GM19238 (cell line): Measurements from ENCODE around the gene SERTAD2.

Experiments used
- DNase-seq: peaks from one replicate; pipeline ENCODE4 v3.0.0; 2011; ENCODE audit warnings: low spot score; ENCODE audit not compliant: insufficient read length

The SERTAD2 gene

GRCh38 chr2:64629875-64630274, 23.8 kb downstream of the SERTAD2 start:
- no peak for DNase-seq

DNA sequence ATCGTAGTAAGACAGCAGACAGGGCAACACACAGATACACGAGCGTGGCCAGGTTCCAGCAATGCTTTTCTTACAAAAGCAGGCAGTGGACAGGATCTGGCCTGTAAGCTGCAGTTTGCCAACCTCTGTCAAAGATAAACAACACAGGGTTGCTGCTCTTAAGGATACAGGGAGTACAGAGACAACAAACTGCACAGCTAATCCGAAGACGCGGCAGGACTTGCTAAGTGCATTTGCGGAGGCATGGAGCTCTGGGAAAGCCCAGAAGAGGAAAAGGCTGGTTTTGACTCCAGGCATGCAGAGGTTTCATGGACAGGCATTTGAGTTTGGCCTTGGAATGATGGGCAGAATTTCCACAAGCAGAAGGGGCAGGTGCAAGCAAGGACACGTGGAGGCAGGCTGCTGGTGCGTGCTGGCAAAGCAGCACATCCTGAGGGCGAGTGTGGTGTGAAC, 24.4 kb downstream of the SERTAD2 start:
- no peak for DNase-seq

DNA sequence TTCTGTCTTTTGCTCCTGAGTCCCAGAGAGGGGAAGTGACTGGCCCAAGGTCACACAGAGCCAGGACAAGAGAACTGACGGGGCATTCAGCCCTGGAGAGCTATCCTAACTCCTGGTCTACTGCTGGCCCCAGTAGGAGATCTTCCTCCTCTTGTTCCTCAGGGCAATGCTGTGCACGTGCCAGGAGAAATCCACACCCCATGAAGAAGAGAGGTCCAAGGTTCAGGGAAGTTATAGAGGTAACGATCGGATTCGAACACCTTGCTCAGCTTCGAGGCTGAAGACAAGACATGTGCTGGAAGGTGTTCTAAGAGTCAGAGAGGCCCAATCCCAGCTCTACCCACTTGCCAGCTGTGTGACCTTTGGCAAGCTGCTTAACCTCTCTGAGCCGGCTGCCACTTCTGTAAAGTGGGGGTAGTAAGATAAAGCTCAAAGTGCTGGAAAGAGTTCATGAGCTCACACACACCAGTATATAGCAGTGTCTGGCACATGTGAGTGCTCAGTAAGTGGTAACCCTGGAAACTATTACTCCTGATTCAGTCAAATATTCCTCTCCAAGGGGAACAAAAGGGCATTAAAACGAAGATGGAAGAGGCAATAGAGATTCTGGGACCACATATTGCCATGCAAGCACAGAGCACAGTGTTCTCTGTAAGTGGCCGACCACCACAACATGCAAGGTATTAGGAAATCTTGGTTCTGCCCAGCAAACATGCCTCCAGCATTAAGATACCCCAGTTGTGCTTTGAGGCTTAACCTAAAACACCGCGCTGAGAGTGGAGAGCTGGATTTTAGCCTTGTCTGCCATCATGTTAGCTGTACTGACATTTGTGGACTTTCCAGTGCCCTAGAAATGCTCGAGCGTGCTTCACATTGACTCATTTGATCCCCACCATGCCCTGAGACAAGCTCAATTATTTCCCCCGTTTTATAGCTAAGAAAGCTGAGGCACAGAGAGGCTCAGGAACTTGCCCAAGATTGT, 25.6 kb downstream of the SERTAD2 start:
- DNase-seq, result no peak

DNA sequence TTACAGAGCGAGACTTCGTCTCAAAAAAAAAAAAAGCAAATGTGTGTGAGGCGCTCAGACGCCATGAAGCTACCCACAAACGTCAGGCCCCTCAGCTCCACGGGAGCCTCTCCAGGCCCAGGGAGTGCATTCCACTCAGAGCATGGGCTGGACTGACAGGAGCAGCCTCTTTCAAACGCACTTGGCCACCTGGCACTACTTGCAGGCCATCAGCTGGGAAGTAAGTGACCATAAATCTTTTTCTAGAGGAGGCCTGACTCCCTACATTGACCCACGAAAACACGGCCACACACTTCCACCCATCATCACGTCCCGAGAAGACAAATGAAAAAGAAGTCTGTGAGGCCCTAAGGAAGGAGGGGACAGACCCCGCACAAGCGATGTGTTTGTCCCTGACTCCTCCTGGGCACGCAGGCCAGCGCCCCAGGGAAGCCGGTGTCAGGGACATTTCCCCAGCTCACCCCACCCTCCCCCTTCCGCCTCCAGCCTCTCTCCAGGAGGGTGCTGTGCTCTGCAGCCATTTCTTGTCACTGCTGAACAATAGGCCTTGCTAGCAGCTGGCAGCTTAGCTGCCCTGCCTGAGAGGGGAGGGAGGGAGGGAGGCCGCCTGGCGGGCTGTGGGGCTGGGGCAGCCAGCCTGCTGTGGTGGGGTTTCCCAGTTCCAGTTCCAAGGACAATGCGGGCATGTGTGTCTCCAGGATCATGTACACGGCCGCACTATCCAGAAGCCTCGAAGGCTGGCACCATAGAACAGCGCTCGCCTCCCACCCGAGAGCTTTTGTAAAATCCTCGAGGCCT, 26.6 kb downstream of the SERTAD2 start:
- DNase-seq, result no peak

GRCh38 chr2:64626146-64626809, 27.4 kb downstream of the SERTAD2 start:
- no peak for DNase-seq

DNA sequence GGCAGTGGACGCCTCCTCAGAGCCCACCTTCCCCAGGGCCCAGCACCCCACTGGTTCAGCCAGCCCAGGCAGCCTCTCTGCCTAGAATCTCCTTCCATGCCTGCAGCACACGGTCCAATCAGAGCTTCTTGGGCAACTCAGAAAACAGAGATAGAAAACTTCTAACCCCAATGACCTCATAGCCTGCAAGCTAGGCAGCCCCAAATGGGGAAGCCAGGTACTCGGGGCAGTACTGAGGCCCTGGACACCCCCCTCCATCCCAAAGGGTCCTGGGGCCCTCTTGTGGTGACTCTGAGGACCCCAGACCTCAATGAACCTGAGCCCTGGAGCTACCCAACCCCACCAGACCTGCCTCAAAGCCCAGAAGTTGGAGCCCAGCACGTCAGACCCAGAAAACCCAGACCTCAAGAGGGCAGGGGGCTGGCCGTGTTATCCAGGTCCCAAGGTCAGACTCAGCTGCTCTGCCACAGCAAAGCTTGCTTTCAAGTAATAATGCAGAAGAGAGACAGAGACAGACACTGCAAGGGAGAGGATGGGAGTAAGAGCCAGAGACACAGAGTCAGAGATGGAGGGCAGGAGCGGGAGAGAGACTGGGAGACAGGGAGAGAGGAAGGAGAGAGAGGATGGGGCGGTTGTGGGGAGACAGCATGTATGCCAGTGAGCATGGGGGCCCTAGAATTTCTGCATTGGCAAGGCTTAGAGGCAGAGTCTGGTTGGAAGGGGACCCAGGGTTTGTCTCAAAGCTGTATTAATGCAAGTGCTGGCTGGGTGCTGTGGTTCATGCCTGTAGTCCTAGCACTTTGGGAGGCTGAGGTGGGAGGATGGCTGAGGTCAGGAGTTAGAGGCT, 28.2 kb downstream of the SERTAD2 start:
- DNase-seq, result no peak

- DNase-seq, result no peak
Measured at GRCh38 chr2:64624862-64625261, 28.9 kb downstream of the SERTAD2 start.

- DNase-seq, result no peak
Measured at GRCh38 chr2:64624108-64624610, 29.6 kb downstream of the SERTAD2 start.

- DNase-seq, result no peak
Measured at GRCh38 chr2:64623242-64623850, 30.4 kb downstream of the SERTAD2 start.

GRCh38 chr2:64622443-64623241, 31.1 kb downstream of the SERTAD2 start:
- DNase-seq, result no peak

- DNase-seq, result no peak
Measured at GRCh38 chr2:64620661-64621060, 33.1 kb downstream of the SERTAD2 start.

DNA sequence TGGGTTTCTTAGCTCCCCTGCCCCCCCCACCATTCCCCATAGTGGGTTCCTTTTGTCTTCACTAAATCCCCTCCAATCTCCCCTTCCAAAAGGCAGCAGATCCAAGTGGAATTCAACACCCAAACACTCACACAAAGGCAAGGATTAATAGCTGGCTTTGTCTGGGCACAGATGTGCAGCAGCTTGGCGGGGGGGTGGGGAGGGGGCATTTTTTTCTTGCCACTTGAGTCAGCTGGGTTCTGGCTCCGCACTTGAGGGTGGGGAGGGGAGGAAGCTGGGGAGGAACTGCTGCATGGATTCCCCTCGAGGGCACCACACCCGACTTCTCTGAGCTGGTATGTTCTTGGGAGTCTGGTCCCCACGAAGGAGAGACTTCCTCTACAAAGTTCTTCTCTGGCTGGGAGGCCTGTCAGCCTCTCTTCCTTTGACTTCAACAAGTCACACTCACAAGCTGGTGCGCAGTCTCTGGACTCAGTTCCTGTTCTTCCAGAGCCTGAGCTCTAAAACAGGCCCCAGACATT, 36.0 kb downstream of the SERTAD2 start:
- DNase-seq, result no peak

DNA sequence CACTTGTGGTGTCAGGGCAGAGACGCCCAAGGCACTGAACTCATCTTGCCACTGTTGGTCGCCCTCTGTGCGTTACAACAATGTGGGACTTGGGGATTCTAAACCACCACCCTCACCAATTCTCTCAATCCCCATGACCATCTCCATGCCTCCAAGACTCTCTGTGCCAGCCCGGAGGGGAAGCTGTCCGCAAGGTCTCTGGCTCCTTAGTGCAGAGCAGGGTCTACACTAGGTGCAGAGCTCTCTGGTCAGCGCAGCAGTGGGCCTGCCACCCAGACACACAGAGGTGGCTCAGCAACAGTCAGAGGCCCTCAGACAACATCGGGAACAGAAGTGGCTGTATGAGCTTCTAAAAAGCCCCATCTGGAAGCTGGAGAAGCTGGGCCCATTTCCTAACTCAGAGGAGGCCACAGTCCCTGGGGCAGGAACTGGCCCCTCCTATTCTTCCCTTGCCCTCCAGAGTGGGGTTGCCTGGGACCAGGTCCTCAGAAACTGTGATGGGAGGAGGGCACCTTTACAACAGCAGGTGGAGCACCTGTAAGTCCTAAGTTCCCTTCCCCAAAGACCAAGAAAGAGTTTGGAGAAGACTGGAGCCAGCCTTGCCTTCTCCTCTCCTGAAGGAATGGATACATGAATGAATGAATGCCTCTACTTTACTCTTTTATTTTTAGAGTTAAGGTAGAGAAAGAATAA, 37.7 kb downstream of the SERTAD2 start:
- DNase-seq, result no peak

- no peak for DNase-seq
Measured at GRCh38 chr2:64615192-64615763, 38.4 kb downstream of the SERTAD2 start.

DNA sequence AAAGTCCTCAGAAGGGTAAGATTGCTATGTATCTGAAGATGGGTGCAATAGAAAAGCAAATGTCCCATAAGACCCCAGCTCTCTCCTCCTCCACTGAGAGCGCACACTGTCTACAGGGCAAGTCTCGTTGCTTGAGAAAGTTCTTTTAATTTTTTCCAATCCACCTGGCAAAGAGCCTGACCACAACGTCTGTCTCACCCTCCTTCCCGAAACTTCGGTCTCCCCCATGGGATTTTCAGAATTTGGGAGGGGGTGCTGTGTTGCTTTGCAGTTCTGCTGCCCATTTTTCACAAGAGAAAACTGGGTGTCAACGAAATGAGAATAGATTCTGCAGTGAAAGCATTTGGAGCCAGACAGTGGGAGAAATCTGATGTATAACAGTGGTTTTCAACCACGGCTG, 40.4 kb downstream of the SERTAD2 start:
- no peak for DNase-seq

GRCh38 chr2:64612575-64613195, 41.0 kb downstream of the SERTAD2 start:
- DNase-seq, result no peak

- no peak for DNase-seq
Measured at GRCh38 chr2:64610316-64610855, 43.3 kb downstream of the SERTAD2 start.
